Astrocyte (in vitro differentiated cells and primary cell): ENCODE data around the gene SMPD3. TPM values are rescaled to one million over a fixed set of nuclear protein-coding genes. Genes with fewer than 3 reads are reported as not detected.

Source experiments
- DNase-seq: peaks from one replicate; pipeline ENCODE4 v3.0.0-alpha.2; 2010; ENCODE audit warnings: low read depth
- FAIRE-seq: peaks from 2 replicates; lab custom pipeline; 2011; peaks lifted over from hg19 to GRCh38; lab: Jason Lieb, UNC
- H2AFZ ChIP-seq: 2 replicates; pipeline ENCODE4 v1.6.0; 2012; ENCODE audit warnings: low read depth, low read length, inconsistent platforms
- H3K27ac ChIP-seq: 2 replicates; pipeline ENCODE4 v1.5.1; 2011; ENCODE audit warnings: low read depth, low read length, inconsistent platforms
- H3K27me3 ChIP-seq: 2 replicates; pipeline ENCODE4 v1.6.0; 2011; ENCODE audit warnings: low read length, inconsistent platforms; ENCODE audit not compliant: insufficient read depth
- H3K36me3 ChIP-seq: 2 replicates; pipeline ENCODE4 v1.5.1; 2011; ENCODE audit warnings: low read length, inconsistent platforms; ENCODE audit not compliant: insufficient read depth
- H3K4me1 ChIP-seq: 2 replicates; pipeline ENCODE4 v1.5.1; 2011; ENCODE audit warnings: low read length, inconsistent platforms; ENCODE audit not compliant: insufficient read depth
- H3K4me2 ChIP-seq: 2 replicates; pipeline ENCODE4 v1.6.0; 2012; ENCODE audit warnings: low read length, inconsistent platforms
- H3K4me3 ChIP-seq: 2 replicates; pipeline ENCODE4 v1.5.1; 2011; ENCODE audit warnings: low read depth, mild to moderate bottlenecking, low read length, inconsistent platforms; ENCODE audit not compliant: insufficient read depth
- H3K79me2 ChIP-seq: 2 replicates; pipeline ENCODE4 v1.6.0; 2012; ENCODE audit warnings: mild to moderate bottlenecking, low read length, inconsistent platforms; ENCODE audit not compliant: insufficient read depth
- H3K9ac ChIP-seq: 2 replicates; pipeline ENCODE4 v1.6.0; 2012; ENCODE audit warnings: mild to moderate bottlenecking, low read length, inconsistent platforms
- H3K9me3 ChIP-seq: 2 replicates; pipeline ENCODE4 v1.5.1; 2012; ENCODE audit warnings: low read depth, mild to moderate bottlenecking, low read length, inconsistent platforms; ENCODE audit not compliant: insufficient read depth
- H4K20me1 ChIP-seq: 2 replicates; pipeline ENCODE4 v1.6.0; 2012; ENCODE audit warnings: low read length, inconsistent platforms; ENCODE audit not compliant: insufficient read depth
- H3K27ac Mint-ChIP-seq: one replicate; pipeline ENCODE4 v1.8.0; 2021; ENCODE audit warnings: mild to moderate bottlenecking, mixed read lengths; ENCODE audit not compliant: unreplicated experiment
- H3K27me3 Mint-ChIP-seq: one replicate; pipeline ENCODE4 v1.8.0; 2021; ENCODE audit warnings: low read depth, mixed read lengths; ENCODE audit not compliant: unreplicated experiment
- H3K36me3 Mint-ChIP-seq: one replicate; pipeline ENCODE4 v1.8.0; 2021; ENCODE audit warnings: low read depth, mixed read lengths; ENCODE audit not compliant: unreplicated experiment
- H3K4me1 Mint-ChIP-seq: one replicate; pipeline ENCODE4 v1.8.0; 2021; ENCODE audit warnings: low read depth, mixed read lengths; ENCODE audit not compliant: unreplicated experiment
- H3K4me3 Mint-ChIP-seq: one replicate; pipeline ENCODE4 v1.8.0; 2021; ENCODE audit warnings: mild to moderate bottlenecking, moderate library complexity, mixed read lengths; ENCODE audit not compliant: unreplicated experiment
- H3K9me3 Mint-ChIP-seq: one replicate; pipeline ENCODE4 v1.8.0; 2021; ENCODE audit warnings: mild to moderate bottlenecking, mixed read lengths; ENCODE audit not compliant: unreplicated experiment
- EZH2 ChIP-seq: IDR thresholded peaks from 2 replicates; pipeline ENCODE4 v1.6.1; 2012; ENCODE audit warnings: mild to moderate bottlenecking, low read length, inconsistent platforms; ENCODE audit not compliant: insufficient read depth
- total RNA-seq: library from RNA; stranded (reverse); gene quantifications from 2 replicates; pipeline ENCODE4 v1.2.1, GENCODE V29; 2021
- TF ChIP-seq, protein P1 (sequence below): IDR thresholded peaks from 2 replicates; pipeline ENCODE4 v1.5.1; 2011; ENCODE audit warnings: low read depth, mild to moderate bottlenecking, inconsistent platforms, low read length, moderate library complexity; ENCODE audit not compliant: insufficient read depth

Gene SMPD3
- total RNA-seq, 1 donor from 2014 or later = 0.25 TPM

DNA sequence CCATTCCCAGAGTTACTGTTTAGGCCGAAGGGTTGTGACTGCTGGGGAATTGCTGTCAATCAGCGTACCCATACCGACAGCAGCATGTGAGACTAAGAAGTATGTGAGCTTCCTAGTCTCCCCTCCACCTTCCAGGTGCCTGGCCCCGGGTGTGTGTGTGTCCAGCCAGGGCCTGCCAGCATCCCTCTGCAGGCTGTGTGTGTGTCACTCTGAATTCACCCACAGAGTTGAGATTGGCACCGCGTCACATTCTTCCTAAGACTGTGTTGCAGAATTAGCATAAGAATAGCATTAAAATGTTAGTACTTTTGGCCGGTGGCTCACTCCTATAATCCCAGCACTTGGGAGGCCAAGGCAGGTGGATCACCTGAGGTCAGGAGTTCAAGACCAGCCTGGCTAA, 105.7 kb downstream of the SMPD3 start:
- no peaks in the 10 kb centered on the region for H3K4me1 ChIP-seq
- no peak overlapping the region for H2AFZ ChIP-seq
- DNase-seq = no peak
- H3K4me1 Mint-ChIP-seq = peaks cover 11% of the 10 kb centered on the region
- H3K79me2 ChIP-seq = no peaks in the 10 kb centered on the region
- H3K27me3 Mint-ChIP-seq = no peaks in the 10 kb centered on the region
- H3K36me3 ChIP-seq = peaks cover 39% of the 10 kb centered on the region
- H3K9ac ChIP-seq = no peak overlapping the region
- peaks cover 3% of the 10 kb centered on the region for H3K9me3 ChIP-seq
- no peak overlapping the region for H3K4me3 Mint-ChIP-seq
- H4K20me1 ChIP-seq = peaks cover 7% of the 10 kb centered on the region
- H3K36me3 Mint-ChIP-seq = peaks cover 27% of the 10 kb centered on the region
- TF ChIP-seq, protein P1, sequence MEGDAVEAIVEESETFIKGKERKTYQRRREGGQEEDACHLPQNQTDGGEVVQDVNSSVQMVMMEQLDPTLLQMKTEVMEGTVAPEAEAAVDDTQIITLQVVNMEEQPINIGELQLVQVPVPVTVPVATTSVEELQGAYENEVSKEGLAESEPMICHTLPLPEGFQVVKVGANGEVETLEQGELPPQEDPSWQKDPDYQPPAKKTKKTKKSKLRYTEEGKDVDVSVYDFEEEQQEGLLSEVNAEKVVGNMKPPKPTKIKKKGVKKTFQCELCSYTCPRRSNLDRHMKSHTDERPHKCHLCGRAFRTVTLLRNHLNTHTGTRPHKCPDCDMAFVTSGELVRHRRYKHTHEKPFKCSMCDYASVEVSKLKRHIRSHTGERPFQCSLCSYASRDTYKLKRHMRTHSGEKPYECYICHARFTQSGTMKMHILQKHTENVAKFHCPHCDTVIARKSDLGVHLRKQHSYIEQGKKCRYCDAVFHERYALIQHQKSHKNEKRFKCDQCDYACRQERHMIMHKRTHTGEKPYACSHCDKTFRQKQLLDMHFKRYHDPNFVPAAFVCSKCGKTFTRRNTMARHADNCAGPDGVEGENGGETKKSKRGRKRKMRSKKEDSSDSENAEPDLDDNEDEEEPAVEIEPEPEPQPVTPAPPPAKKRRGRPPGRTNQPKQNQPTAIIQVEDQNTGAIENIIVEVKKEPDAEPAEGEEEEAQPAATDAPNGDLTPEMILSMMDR = no peak
- TF ChIP-seq EZH2 = no peak
- H3K27ac Mint-ChIP-seq = no peak overlapping the region
- no peak overlapping the region for H3K4me2 ChIP-seq
- no peak overlapping the region for H3K4me3 ChIP-seq
- H3K27ac ChIP-seq = no peak overlapping the region
- H3K9me3 Mint-ChIP-seq = no peaks in the 10 kb centered on the region
- no peak for FAIRE-seq
- H3K27me3 ChIP-seq = no peaks in the 10 kb centered on the region

DNA sequence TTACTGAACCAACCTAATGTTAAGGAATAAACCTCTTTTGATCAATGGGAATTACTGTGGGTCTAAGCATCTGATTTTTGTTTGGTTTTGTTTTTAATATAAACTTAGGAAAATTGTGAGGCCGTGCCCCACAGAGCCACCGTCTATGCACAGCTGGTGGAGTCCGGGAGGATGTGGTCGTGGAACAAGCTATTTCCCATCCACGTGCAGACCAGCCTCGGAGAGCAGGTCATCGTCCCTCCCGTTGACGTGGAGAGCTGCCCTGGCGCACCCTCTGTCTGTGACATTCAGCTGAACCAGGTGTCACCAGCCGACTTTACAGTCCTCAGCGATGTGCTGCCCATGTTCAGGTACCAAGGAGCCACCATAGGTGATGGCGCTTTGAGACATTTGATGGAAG, 109.1 kb downstream of the SMPD3 start:
- Histone ChIP-seq H4K20me1 (no peaks in the 10 kb centered on the region), H3K27me3 (no peaks in the 10 kb centered on the region), H3K9me3 (peaks cover 3% of the 10 kb centered on the region), H3K27ac (no peak overlapping the region), H3K4me2 (no peak overlapping the region), H3K9ac (no peak overlapping the region), H3K4me3 (no peak overlapping the region), H3K36me3 (peaks cover 32% of the 10 kb centered on the region), H2AFZ (no peak overlapping the region), H3K4me1 (no peaks in the 10 kb centered on the region), H3K79me2 (no peaks in the 10 kb centered on the region)
- Mint-ChIP-seq H3K4me1 (peaks cover 5% of the 10 kb centered on the region), H3K27me3 (no peaks in the 10 kb centered on the region), H3K36me3 (peaks cover 25% of the 10 kb centered on the region), H3K9me3 (no peaks in the 10 kb centered on the region), H3K27ac (no peak overlapping the region), H3K4me3 (no peak overlapping the region)
- DNase-seq (no peak), FAIRE-seq (no peak)
- TF ChIP-seq, protein P1 = no peak
- no peak for TF ChIP-seq EZH2

DNA sequence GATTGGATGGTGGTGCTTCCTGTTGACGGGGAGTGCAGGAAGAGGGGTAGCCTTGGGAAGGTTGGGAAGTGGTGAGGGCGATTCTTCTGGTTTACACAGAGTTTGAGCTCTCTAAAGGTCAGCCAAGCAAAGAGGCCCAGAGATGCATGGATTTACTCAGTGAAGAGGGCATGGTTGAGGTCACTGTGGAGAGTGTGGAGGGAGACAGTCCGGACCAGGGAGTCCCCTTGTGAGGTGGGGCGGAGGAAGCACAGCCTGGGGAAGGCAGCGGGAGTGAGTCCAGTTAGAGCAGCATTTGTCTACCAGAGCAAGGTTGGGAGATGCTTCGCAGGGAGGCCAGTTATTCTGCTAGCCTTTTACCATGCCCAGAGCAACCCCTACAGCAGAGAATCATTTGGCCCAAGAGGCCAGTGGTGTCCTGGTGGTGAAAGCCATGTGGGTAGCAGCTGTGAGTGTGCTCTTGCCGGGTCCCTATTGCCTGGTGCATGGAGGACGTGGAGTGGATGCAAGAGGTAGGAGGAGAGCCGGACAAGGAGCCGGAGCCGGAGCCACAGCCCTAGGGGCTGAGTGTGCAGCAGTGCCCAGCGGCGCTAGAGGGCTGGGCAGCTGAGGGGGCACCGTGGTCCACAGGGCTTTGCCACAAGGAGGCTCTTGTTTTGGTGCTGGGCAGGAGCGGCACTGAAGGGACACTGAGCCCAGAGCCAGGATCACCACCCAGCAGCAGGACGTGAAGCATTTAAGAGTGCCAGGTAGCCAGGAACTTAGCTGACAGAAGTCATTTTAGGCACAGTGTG, 109.8 kb downstream of the SMPD3 start:
- no peaks in the 10 kb centered on the region for H3K4me1 ChIP-seq
- Mint-ChIP-seq H3K4me3 (no peak overlapping the region), H3K4me1 (peaks cover 5% of the 10 kb centered on the region), H3K27me3 (no peaks in the 10 kb centered on the region), H3K9me3 (no peaks in the 10 kb centered on the region), H3K36me3 (peaks cover 28% of the 10 kb centered on the region), H3K27ac (no peak overlapping the region)
- H3K9me3 ChIP-seq = peaks cover 3% of the 10 kb centered on the region
- H2AFZ ChIP-seq = no peak overlapping the region
- no peaks in the 10 kb centered on the region for H3K27me3 ChIP-seq
- TF ChIP-seq, protein P1 = no peak
- no peak for TF ChIP-seq EZH2
- no peak overlapping the region for H3K9ac ChIP-seq
- no peaks in the 10 kb centered on the region for H3K79me2 ChIP-seq
- no peak for FAIRE-seq
- H3K27ac ChIP-seq = no peak overlapping the region
- peaks cover 28% of the 10 kb centered on the region for H3K36me3 ChIP-seq
- H3K4me3 ChIP-seq = no peak overlapping the region
- no peaks in the 10 kb centered on the region for H4K20me1 ChIP-seq
- DNase-seq = no peak
- no peak overlapping the region for H3K4me2 ChIP-seq
